Activated T-cell treated with anti-CD3 and anti-CD28 coated beads, Interleukin-2, amount 50 U/mL, for 4 hours (primary cell): ENCODE results near the gene RABGAP1L. TPM values are rescaled to one million over a fixed set of nuclear protein-coding genes. Genes with fewer than 3 reads are reported as not detected.
"Not testable (repeated sequence)": the region's sequence is repeated elsewhere in the genome, so short reads cannot be mapped to it uniquely, and the experiment has no call there.

ENCODE experiments used
- ATAC-seq, 2 donors: fragments of 200-7000 bp; cut with Tn5 transposase; one replicate each; pipeline ENCODE4 v1.10.0; 2021
- DNase-seq: peaks from one replicate; pipeline ENCODE4 v3.0.0-alpha.2; 2020
- H3K27me3 Mint-ChIP-seq: one replicate; pipeline ENCODE4 v1.8.0; 2021; ENCODE audit warnings: low read depth, mixed read lengths
- H3K36me3 Mint-ChIP-seq: one replicate; pipeline ENCODE4 v1.8.0; 2022; ENCODE audit warnings: mixed read lengths; ENCODE audit not compliant: insufficient read depth
- H3K4me1 Mint-ChIP-seq: one replicate; pipeline ENCODE4 v1.8.0; 2021; ENCODE audit warnings: low read depth, mixed read lengths
- H3K4me3 Mint-ChIP-seq: one replicate; pipeline ENCODE4 v1.8.0; 2021; ENCODE audit warnings: mild to moderate bottlenecking, moderate library complexity, mixed read lengths
- H3K9me3 Mint-ChIP-seq: one replicate; pipeline ENCODE4 v1.8.0; 2021; ENCODE audit warnings: mixed read lengths
- total RNA-seq, 3 donors: library from RNA; stranded (reverse); gene quantifications; one replicate each; pipeline ENCODE4 v1.2.1, GENCODE V29; 2021

RABGAP1L gene
- total RNA-seq, 3 donors from 2014 or later: 16.9 to 23.2 (median 22.3) TPM

GRCh38 chr1:174224641-174225040 is 65.3 kb downstream of the RABGAP1L start:
- Mint-ChIP-seq H3K4me1 (peaks cover 11% of the 10 kb centered on the region), H3K36me3 (peaks cover 44% of the 10 kb centered on the region), H3K4me3 (no peak overlapping the region), H3K27me3 (no peaks in the 10 kb centered on the region), H3K9me3 (peaks cover 3% of the 10 kb centered on the region)
- ATAC-seq: no peak
- no peak for DNase-seq

- ATAC-seq: no peak
- Mint-ChIP-seq H3K9me3 (peaks cover 3% of the 10 kb centered on the region), H3K27me3 (no peaks in the 10 kb centered on the region), H3K4me3 (no peak overlapping the region), H3K4me1 (peaks cover 11% of the 10 kb centered on the region), H3K36me3 (peaks cover 46% of the 10 kb centered on the region)
- no peak for DNase-seq
Observed at GRCh38 chr1:174225499-174226204, 66.3 kb downstream of the RABGAP1L start.

DNA sequence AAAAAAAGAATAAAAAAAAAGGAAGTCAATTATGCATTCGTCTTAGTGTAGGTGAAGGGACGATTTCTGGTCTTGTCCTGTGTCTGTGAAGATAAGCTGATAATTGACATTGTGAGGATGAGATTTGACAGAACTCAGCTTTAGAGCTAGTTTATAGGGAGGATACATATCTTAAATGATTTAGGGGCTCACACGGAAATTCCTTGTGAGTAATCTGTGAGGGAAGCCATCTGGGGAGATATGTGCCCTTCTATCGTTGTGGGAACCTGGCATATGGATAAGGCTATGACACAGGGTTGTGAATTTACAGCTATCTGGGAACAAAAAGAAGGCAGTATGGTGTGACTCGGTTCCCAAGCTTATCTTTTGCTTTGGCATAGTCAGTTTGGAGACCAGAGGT is 71.1 kb downstream of the RABGAP1L start:
- no peaks in the 10 kb centered on the region for H3K27me3 Mint-ChIP-seq

DNA sequence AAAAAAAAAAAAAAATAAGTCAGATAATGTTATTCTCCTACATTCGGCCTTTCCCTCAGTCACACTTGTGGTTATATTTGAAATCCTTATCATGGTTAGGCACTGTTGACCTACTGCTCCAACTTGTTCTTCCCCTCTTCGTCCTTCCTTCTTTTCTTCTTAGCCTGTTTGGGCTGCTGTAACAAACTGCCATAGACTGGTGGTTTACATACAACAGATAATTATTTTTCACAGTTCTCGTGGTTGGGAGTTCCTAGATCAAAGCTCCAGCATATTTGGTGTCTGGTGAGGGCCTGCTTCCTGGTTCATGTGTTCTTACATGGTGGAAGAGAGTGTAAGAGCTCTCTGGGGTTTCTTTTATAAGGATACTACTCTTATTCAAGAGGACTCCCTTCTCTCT is 73.4 kb downstream of the RABGAP1L start:
- Mint-ChIP-seq H3K36me3 (peaks cover 29% of the 10 kb centered on the region), H3K4me1 (peaks cover 2% of the 10 kb centered on the region), H3K9me3 (peaks cover 5% of the 10 kb centered on the region), H3K27me3 (no peaks in the 10 kb centered on the region), H3K4me3 (no peak overlapping the region)
- DNase-seq (no peak), ATAC-seq (no peak)

More for the DNA sequence above, 71.1 kb downstream of the RABGAP1L start:
- Mint-ChIP-seq H3K36me3 (peaks cover 40% of the 10 kb centered on the region), H3K9me3 (peaks cover 5% of the 10 kb centered on the region), H3K4me3 (no peak overlapping the region), H3K4me1 (peaks cover 11% of the 10 kb centered on the region)
- no peak for ATAC-seq
- no peak for DNase-seq

GRCh38 chr1:174238845-174239501 is 79.7 kb downstream of the RABGAP1L start:
- not testable (repeated sequence) for H3K4me1 Mint-ChIP-seq
- H3K36me3 Mint-ChIP-seq: peaks cover 22% of the 10 kb centered on the region

GRCh38 chr1:174239541-174239940 is 80.2 kb downstream of the RABGAP1L start:
- Mint-ChIP-seq H3K9me3 (no peaks in the 10 kb centered on the region), H3K27me3 (no peaks in the 10 kb centered on the region), H3K36me3 (peaks cover 25% of the 10 kb centered on the region), H3K4me1 (peaks cover 2% of the 10 kb centered on the region), H3K4me3 (no peak overlapping the region)
- DNase-seq (no peak), ATAC-seq (no peak)

More at GRCh38 chr1:174238845-174239501, 79.7 kb downstream of the RABGAP1L start:
- DNase-seq, H3K27me3 Mint-ChIP-seq, ATAC-seq, H3K9me3 Mint-ChIP-seq, H3K4me3 Mint-ChIP-seq: not testable (repeated sequence)

DNA sequence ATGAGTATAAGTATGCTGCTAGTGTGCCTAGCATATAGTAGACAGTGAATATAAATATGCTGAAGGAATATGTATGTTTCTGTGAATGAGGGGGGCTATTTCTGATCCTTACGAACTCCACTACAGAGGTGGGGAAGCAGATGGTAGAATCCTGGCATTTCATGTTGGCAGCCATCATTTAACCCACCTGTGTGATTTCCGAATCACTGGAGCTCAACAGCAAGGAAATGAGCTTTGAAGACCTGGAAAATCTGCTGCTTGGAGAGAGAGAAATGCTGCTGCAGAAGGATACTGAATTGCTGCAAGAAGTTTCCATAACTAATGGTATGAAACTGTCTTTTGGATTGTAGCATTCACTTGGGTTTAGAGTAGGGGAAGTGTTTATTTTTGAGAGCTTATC is 83.5 kb downstream of the RABGAP1L start:
- Mint-ChIP-seq H3K36me3 (peaks cover 31% of the 10 kb centered on the region), H3K4me3 (no peak overlapping the region), H3K4me1 (peaks cover 2% of the 10 kb centered on the region), H3K27me3 (no peaks in the 10 kb centered on the region), H3K9me3 (no peaks in the 10 kb centered on the region)
- ATAC-seq (no peak), DNase-seq (no peak)

GRCh38 chr1:174243451-174244000 is 84.2 kb downstream of the RABGAP1L start:
- no peak for ATAC-seq
- Mint-ChIP-seq H3K4me3 (no peak overlapping the region), H3K27me3 (no peaks in the 10 kb centered on the region)

GRCh38 chr1:174244017-174244416 is 84.7 kb downstream of the RABGAP1L start:
- peaks cover 2% of the 10 kb centered on the region for H3K4me1 Mint-ChIP-seq
- no peaks in the 10 kb centered on the region for H3K9me3 Mint-ChIP-seq
- H3K27me3 Mint-ChIP-seq: no peaks in the 10 kb centered on the region
- DNase-seq (no peak), ATAC-seq (no peak)
- H3K4me3 Mint-ChIP-seq: no peak overlapping the region
- H3K36me3 Mint-ChIP-seq: peaks cover 31% of the 10 kb centered on the region

More at GRCh38 chr1:174243451-174244000, 84.2 kb downstream of the RABGAP1L start:
- DNase-seq: no peak
- no peaks in the 10 kb centered on the region for H3K9me3 Mint-ChIP-seq
- H3K36me3 Mint-ChIP-seq: peaks cover 31% of the 10 kb centered on the region
- peaks cover 2% of the 10 kb centered on the region for H3K4me1 Mint-ChIP-seq

- Mint-ChIP-seq H3K36me3 (peaks cover 22% of the 10 kb centered on the region), H3K4me3 (no peak overlapping the region), H3K4me1 (no peaks in the 10 kb centered on the region), H3K27me3 (no peaks in the 10 kb centered on the region), H3K9me3 (no peaks in the 10 kb centered on the region)
- ATAC-seq (no peak), DNase-seq (no peak)
Observed at GRCh38 chr1:174247472-174247871, 88.2 kb downstream of the RABGAP1L start.

DNA sequence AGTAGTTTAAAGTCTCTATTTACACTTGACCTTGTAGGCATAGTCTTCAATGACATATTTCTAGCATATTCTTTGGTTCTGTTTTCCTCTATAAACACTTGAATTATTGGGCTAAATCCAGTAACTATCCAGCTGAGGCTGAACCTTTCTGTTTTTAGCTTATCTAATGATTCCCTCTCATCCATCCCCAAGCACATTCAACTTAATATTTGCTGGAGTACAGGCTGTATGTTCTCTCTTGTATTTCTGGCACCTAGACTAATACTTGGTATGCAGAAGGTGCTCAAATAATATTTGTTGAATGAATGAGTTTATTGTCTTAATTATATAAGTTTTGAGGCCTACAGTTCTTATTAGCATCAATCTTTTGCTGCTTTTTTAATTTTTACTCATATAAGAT is 88.7 kb downstream of the RABGAP1L start:
- no peak for ATAC-seq
- Mint-ChIP-seq H3K4me3 (no peak overlapping the region), H3K36me3 (peaks cover 22% of the 10 kb centered on the region), H3K27me3 (no peaks in the 10 kb centered on the region), H3K4me1 (no peaks in the 10 kb centered on the region), H3K9me3 (no peaks in the 10 kb centered on the region)
- DNase-seq: no peak

DNA sequence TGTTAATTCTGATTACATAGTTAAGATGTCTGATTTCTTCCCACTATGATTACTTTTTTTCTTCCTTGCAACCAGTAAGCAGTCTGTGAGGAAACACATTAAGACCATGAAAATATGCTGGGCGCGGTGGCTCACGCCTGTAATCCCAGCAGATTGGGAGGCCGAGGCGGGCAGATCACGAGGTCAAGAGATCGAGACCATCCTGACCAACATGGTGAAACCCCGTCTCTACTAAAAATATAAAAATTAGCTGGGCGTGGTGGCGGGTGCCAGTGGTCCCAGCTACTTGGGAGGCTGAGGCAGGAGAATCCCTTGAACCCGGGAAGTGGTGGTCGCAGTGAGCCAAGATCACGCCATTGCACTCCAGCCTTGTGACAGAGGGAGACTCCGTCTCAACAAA is 97.1 kb downstream of the RABGAP1L start:
- H3K4me3 Mint-ChIP-seq, H3K4me1 Mint-ChIP-seq, H3K9me3 Mint-ChIP-seq, DNase-seq, ATAC-seq, H3K27me3 Mint-ChIP-seq: not testable (repeated sequence)
- peaks cover 28% of the 10 kb centered on the region for H3K36me3 Mint-ChIP-seq

GRCh38 chr1:174258148-174258550 is 98.8 kb downstream of the RABGAP1L start:
- H3K4me3 Mint-ChIP-seq: no peak overlapping the region
- H3K36me3 Mint-ChIP-seq: peaks cover 17% of the 10 kb centered on the region
- H3K4me1 Mint-ChIP-seq: no peaks in the 10 kb centered on the region
- DNase-seq (peak; percentile 12), ATAC-seq (peak in 1 of 2 donors; percentile 57)
- H3K27me3 Mint-ChIP-seq: no peaks in the 10 kb centered on the region
- H3K9me3 Mint-ChIP-seq: no peaks in the 10 kb centered on the region

DNA sequence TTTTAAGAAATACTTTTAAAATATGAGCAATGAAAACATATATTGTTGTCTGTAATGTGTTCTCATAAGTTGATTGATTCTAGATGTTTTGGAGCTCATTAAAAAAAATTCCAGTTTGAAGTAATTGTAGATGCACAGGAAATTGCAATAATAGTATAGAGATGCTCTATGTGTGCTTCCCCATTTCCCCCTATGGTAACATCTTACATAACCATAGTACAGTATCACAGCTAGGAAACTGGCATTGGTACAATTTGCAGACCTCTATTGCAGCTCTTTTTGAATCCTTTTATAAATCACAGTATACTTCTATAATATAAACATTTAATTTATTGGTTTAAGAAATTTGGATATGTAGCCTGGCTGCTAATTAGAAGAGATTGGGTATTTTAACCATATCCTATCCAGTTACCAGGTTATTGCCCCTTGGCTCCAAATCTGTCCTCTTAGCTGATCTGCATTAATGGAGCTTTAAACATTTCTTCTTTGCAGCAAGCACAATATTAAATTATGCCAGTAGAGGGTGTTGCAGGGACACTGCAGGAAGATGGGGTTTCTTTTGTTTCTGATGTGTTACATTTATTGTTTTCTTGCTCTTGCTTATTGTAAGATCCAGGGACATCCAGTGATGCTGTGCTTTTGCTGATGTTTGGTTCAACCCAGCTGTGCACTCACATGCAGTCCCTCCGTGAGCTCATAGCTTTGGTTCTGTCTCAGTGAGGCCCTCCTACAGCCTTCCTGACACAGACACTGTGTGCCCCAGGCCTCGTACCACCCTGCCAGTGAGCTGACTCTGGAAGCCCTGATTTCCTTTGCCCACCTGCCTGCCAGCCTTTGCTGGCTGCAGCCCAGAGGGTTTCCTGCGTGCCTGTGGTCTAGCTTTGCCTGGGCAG is 103.3 kb downstream of the RABGAP1L start:
- Mint-ChIP-seq H3K9me3 (no peaks in the 10 kb centered on the region), H3K27me3 (no peaks in the 10 kb centered on the region), H3K4me3 (no peak overlapping the region), H3K4me1 (no peaks in the 10 kb centered on the region), H3K36me3 (peaks cover 2% of the 10 kb centered on the region)
- ATAC-seq (no peak), DNase-seq (no peak)
